HepG2 (cell line): ENCODE data around the gene TMEM116. TPM values are rescaled to one million over a fixed set of nuclear protein-coding genes. Genes with fewer than 3 reads are reported as not detected.
A peak's percentile ranks its signal among the peaks of the same experiment; 100 is the strongest.

ENCODE experiments used
- ATAC-seq: fragments of 200-7000 bp; cut with Tn5 transposase; 3 replicates; pipeline ENCODE4 v1.9.1; 2020; ENCODE audit warnings: mild to moderate bottlenecking, moderate library complexity
- BruUV-seq: library from RNA; stranded (reverse); fragments of 400-500 nt; replicated peaks from 2 replicates; lab custom pipeline; 2021; lab: Mats Ljungman, UMichigan
- CTCF ChIA-PET: fragments of 300-600 bp; formaldehyde crosslinking; extraction: SDS; loops from one replicate; lab custom pipeline; 2021; ENCODE audit warnings: low total read pairs, inconsistent platforms, low intra/inter-chr PET ratio; lab: Yijun Ruan, JAX
- POLR2A ChIA-PET: fragments of 350-600 bp; sonication (Branson Sonifier 250); formaldehyde crosslinking; loops from one replicate; lab custom pipeline; 2020; ENCODE audit warnings: antibody characterized with exemption, inconsistent platforms; lab: Yijun Ruan, JAX
- DNase-seq: peaks from one replicate; pipeline ENCODE4 v3.0.0-alpha.2; 2015; ENCODE audit warnings: low spot score
- FAIRE-seq: peaks from 3 replicates; lab custom pipeline; 2011; peaks lifted over from hg19 to GRCh38; lab: Jason Lieb, UNC
- H2AFZ ChIP-seq: one replicate; pipeline ENCODE4 v1.6.1; 2011; ENCODE audit warnings: low read length, inconsistent platforms
- H3K27ac ChIP-seq: fragments of 300-600 bp; 3 replicates; pipeline ENCODE4 v1.8.0; 2011; ENCODE audit warnings: mixed run types, mild to moderate bottlenecking, mixed read lengths, low read length, inconsistent platforms; ENCODE audit not compliant: insufficient read depth; ENCODE audit errors: extremely low read length
- H3K27me3 ChIP-seq, 2 experiments: fragments of 200-600 bp in 1 of 2; 2 replicates in 1 of 2; 3 replicates in 1 of 2; pipeline versions ENCODE4 v1.6.0 to v1.8.0; 2011; ENCODE audit warnings: low read length in 2 of 2, mild to moderate bottlenecking in 2 of 2, moderate library complexity in 2 of 2, inconsistent platforms in 1 of 2; ENCODE audit not compliant: insufficient read depth in 2 of 2, control insufficient read depth in 1 of 2
- H3K36me3 ChIP-seq, 2 experiments: fragments of 200-600 bp in 1 of 2; replicated peaks in 1 of 2; 2 replicates in 1 of 2; 3 replicates in 1 of 2; pipeline versions ENCODE4 v1.5.1 to v1.8.0; 2011; ENCODE audit warnings: low read length in 2 of 2, inconsistent platforms in 1 of 2; ENCODE audit not compliant: insufficient read depth in 2 of 2, control insufficient read depth in 1 of 2
- H3K4me1 ChIP-seq: 2 replicates; pipeline ENCODE4 v1.5.1; 2012; ENCODE audit warnings: low read length, inconsistent platforms; ENCODE audit not compliant: insufficient read depth
- H3K4me2 ChIP-seq: 2 replicates; pipeline ENCODE4 v1.6.0; 2011; ENCODE audit warnings: low read depth, low read length, inconsistent platforms
- H3K4me3 ChIP-seq, 3 experiments: fragments of 200-600 bp in 1 of 3; sonication (generic), shearing (Covaris generic) in 1 of 3; replicated peaks in 1 of 3; 2 replicates each; pipeline ENCODE4 v1.5.1; 2011 to 2016; ENCODE audit warnings: low read length in 3 of 3, inconsistent platforms in 2 of 3, low read depth in 2 of 3, mild to moderate bottlenecking in 2 of 3, control low read depth in 1 of 3, mixed read lengths in 1 of 3; ENCODE audit not compliant: insufficient read depth in 1 of 3
- H3K79me2 ChIP-seq: one replicate; pipeline ENCODE4 v1.6.1; 2011; ENCODE audit warnings: low read length, inconsistent platforms; ENCODE audit not compliant: insufficient read depth
- H3K9ac ChIP-seq: 2 replicates; pipeline ENCODE4 v1.6.0; 2011; ENCODE audit warnings: mild to moderate bottlenecking, low read depth, low read length, inconsistent platforms; ENCODE audit not compliant: insufficient read depth
- H3K9me3 ChIP-seq: 2 replicates; pipeline ENCODE4 v1.5.1; 2012; ENCODE audit warnings: mild to moderate bottlenecking, low read length
- H4K20me1 ChIP-seq: 2 replicates; pipeline ENCODE4 v1.6.0; 2011; ENCODE audit warnings: inconsistent platforms, mild to moderate bottlenecking, low read length, moderate library complexity; ENCODE audit not compliant: insufficient read depth
- HCFC1 ChIP-seq: fragments of 150-350 bp; IDR thresholded peaks from 2 replicates; pipeline ENCODE4 v1.6.1; 2014; ENCODE audit warnings: low read depth, low read length
- HIVEP1 ChIP-seq: sonication (generic); formaldehyde crosslinking; IDR thresholded peaks from 2 replicates; pipeline ENCODE4 v1.4.0; 2020; ENCODE audit warnings: mild to moderate bottlenecking, missing genetic modification reagents
- SOX5 ChIP-seq: IDR thresholded peaks from 2 replicates; pipeline ENCODE4 v1.6.1; 2016; ENCODE audit warnings: borderline replicate concordance
- TSC22D2 ChIP-seq: sonication (generic); formaldehyde crosslinking; IDR thresholded peaks from 2 replicates; pipeline ENCODE4 v1.5.1; 2020; ENCODE audit warnings: missing genetic modification reagents, mild to moderate bottlenecking, borderline replicate concordance
- ZNF770 ChIP-seq: sonication (generic); formaldehyde crosslinking; IDR thresholded peaks from 2 replicates; pipeline ENCODE4 v1.5.0; 2020; ENCODE audit warnings: mild to moderate bottlenecking, missing genetic modification reagents
- WGBS: methylation state at CpG from one replicate; pipeline ENCODE4 v1.1.6; 2017; ENCODE audit warnings: low lambda C conversion rate; 5-methylcytosine and 5-hydroxymethylcytosine counted together
- in situ Hi-C: cut with HindIII; loops from 2 replicates; pipeline ENCODE4 v1.10.0; 2017; ENCODE audit warnings: low pct_unique_long_range_greater_than_20kb; ENCODE audit not compliant: extremely low pct_ligation_motif_present
- intact Hi-C: fragments of 100-400 bp; cut with micrococcal nuclease; formaldehyde crosslinking; loops from one replicate; pipeline ENCODE4 v1.10.0; 2022; ENCODE audit not compliant: unreplicated experiment
- polyA plus RNA-seq, 8 experiments: library from polyadenylated mRNA; depleted of rRNA in 3 of 8; stranded (reverse) in 7 of 8; unstranded in 1 of 8; fragments of >200 nt; fragmentation: Illumina TruSeq in 4 of 8; extraction: Trizol in 4 of 8; gene quantifications; 2 replicates each; pipeline versions ENCODE4 v1.2.1 to v1.2.3, GENCODE V29; 2011 to 2016; ENCODE audit warnings: low read depth in 4 of 8, missing spikeins in 1 of 8, mixed read lengths in 1 of 8; ENCODE audit not compliant: insufficient read depth in 1 of 8
- total RNA-seq, 5 experiments: library from RNA; depleted of rRNA; stranded (reverse); fragments of >200 nt; fragmentation: Illumina TruSeq; extraction: Trizol; gene quantifications; 2 replicates each; pipeline ENCODE4 v1.2.3, GENCODE V29; 2016; ENCODE audit warnings: low read depth in 1 of 5

Gene TMEM116
- total and polyA plus RNA-seq, 2 of the 13 experiments (the other 11 are each of a cell fraction or from before 2014, with no cell fraction given): 14.0 to 17.8 TPM

GRCh38 chr12:111995782-111996480, 17.0 kb downstream of the TMEM116 start:
- WGBS: 91% methylated on average over 1 of the region's 1 CpG
- Histone ChIP-seq H3K79me2 (no peaks in the 10 kb centered on the region), H3K27me3 (no peaks in the 10 kb centered on the region), H3K36me3 (no peaks in the 10 kb centered on the region), H3K9me3 (no peaks in the 10 kb centered on the region), H3K27ac (no peak overlapping the region), H2AFZ (no peak overlapping the region), H4K20me1 (no peaks in the 10 kb centered on the region), H3K4me1 (no peaks in the 10 kb centered on the region), H3K4me3 (no peak overlapping the region), H3K4me2 (no peak overlapping the region), H3K9ac (no peak overlapping the region)
- intact Hi-C loops (no loop called here), in situ Hi-C loops (no loop called here)
- ChIA-PET CTCF (no interaction called here), POLR2A (no interaction called here)
- no peak for ATAC-seq
- no TSS peak for BruUV-seq
- no peak for FAIRE-seq
- no peak for DNase-seq
- TF ChIP-seq HCFC1: no peak
- no peak for TF ChIP-seq TSC22D2 (CRISPR knock-in tag)
- TF ChIP-seq SOX5: no peak
- peak; percentile 74 for TF ChIP-seq ZNF770
- no peak for TF ChIP-seq HIVEP1 (CRISPR knock-in tag)
